Fibroblast of pulmonary artery (primary cell): ENCODE measurements around the gene ACOT9.
A peak's percentile ranks its signal among the peaks of the same experiment; 100 is the strongest.

Experiments used
- DNase-seq: peaks from one replicate; pipeline ENCODE4 v3.0.0-alpha.2; 2010; ENCODE audit warnings: low read depth
- H3K4me3 ChIP-seq: replicated peaks from 2 replicates; pipeline ENCODE4 v1.5.1; 2011; ENCODE audit warnings: low read depth, mild to moderate bottlenecking, control low read depth, low read length, moderate library complexity
- TF ChIP-seq, protein P1 (sequence below): IDR thresholded peaks from 2 replicates; pipeline ENCODE4 v1.5.1; 2011; ENCODE audit warnings: mild to moderate bottlenecking, control low read depth, low read length, inconsistent platforms; ENCODE audit errors: missing control alignments

The ACOT9 gene

GRCh38 chrX:23667239-23668177, 75.6 kb downstream of the ACOT9 start, which contains the start of gene PRDX4:
Gene PRDX4 (plus strand): TSS chrX:23667493. CDS start chrX:23667571, 78 bp downstream.
- peak; percentile 90 for DNase-seq
- TF ChIP-seq, protein P1, sequence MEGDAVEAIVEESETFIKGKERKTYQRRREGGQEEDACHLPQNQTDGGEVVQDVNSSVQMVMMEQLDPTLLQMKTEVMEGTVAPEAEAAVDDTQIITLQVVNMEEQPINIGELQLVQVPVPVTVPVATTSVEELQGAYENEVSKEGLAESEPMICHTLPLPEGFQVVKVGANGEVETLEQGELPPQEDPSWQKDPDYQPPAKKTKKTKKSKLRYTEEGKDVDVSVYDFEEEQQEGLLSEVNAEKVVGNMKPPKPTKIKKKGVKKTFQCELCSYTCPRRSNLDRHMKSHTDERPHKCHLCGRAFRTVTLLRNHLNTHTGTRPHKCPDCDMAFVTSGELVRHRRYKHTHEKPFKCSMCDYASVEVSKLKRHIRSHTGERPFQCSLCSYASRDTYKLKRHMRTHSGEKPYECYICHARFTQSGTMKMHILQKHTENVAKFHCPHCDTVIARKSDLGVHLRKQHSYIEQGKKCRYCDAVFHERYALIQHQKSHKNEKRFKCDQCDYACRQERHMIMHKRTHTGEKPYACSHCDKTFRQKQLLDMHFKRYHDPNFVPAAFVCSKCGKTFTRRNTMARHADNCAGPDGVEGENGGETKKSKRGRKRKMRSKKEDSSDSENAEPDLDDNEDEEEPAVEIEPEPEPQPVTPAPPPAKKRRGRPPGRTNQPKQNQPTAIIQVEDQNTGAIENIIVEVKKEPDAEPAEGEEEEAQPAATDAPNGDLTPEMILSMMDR, result no peak
- peak within 1 kb of the TSS; percentile 75 for H3K4me3 ChIP-seq

DNA sequence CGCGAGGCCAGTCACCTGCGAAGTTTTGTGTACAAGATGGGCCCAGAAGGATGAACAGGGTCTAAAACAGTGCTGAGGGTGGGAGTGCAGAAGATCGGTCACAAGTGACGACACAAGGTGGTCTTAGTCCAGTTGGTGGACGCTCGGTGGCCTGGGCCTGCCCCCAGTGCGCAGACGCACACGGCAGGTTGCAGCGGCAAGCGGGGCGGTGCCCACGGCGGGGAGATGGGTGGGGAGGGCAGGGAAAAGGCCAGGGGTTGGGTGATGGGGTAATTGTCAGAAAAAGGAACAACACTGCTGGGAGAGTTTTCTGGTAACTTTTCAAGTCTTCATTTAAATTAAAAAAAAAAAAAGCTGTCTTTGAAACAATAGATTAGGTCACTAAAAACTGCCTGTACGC, 76.8 kb downstream of the ACOT9 start:
- H3K4me3 ChIP-seq, result no peak overlapping the region
- DNase-seq, result no peak
- TF ChIP-seq, protein P1, result no peak

GRCh38 chrX:23664496-23664895, 78.6 kb downstream of the ACOT9 start:
- TF ChIP-seq, protein P1, result no peak
- no peak for DNase-seq
- H3K4me3 ChIP-seq, result no peak overlapping the region

- H3K4me3 ChIP-seq, result no peak overlapping the region
- peak; percentile 14 for DNase-seq
- TF ChIP-seq, protein P1, result no peak
These were observed 80.2 kb downstream of the ACOT9 start for GRCh38 chrX:23662853-23663252.

DNA sequence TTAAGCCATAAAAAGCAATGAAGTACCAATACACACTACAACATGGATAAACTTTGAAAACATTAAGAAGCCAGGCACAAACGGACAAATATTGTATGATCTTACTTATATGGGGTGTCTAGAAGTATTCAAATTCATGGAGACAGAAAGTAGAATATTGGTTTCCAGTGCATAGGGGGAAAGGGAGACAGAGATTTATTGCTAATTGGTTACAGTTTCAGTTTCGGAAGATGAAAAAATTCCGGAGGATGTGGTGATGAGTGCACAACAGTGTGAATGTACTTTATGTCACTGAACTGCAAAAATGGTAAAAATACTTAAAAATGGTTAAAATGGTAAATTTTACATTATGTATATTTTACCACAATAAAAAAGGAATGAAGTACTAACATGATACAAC, 80.9 kb downstream of the ACOT9 start:
- no peak for DNase-seq
- no peak overlapping the region for H3K4me3 ChIP-seq
- TF ChIP-seq, protein P1, result no peak

GRCh38 chrX:23661671-23662070, 81.4 kb downstream of the ACOT9 start:
- DNase-seq, result no peak
- TF ChIP-seq, protein P1, result no peak

More at GRCh38 chrX:23661671-23662070, 81.4 kb downstream of the ACOT9 start:
- no peak overlapping the region for H3K4me3 ChIP-seq
